ENCODE measurements around the gene SMAD9.

The SMAD9 gene

GRCh38 chr13:36801035-36801434, 119.0 kb downstream of the SMAD9 start:
- no peak for TF ChIP-seq ZNF274 (IDR thresholded peaks at IDR 0.05; ENCODE audit: low read depth, low read length)
- no peak overlapping the region for H3K4me3 ChIP-seq (ENCODE audit: low read length)

- no peak overlapping the region for H3K4me3 ChIP-seq (ENCODE audit: low read length)
- TF ChIP-seq ZNF274 (IDR thresholded peaks at IDR 0.05; ENCODE audit: low read depth, low read length) = no peak
Observed at GRCh38 chr13:36796052-36796451, 124.0 kb downstream of the SMAD9 start.

GRCh38 chr13:36795463-36795862, 124.6 kb downstream of the SMAD9 start:
- H3K4me3 ChIP-seq (ENCODE audit: low read length) = no peak overlapping the region
- no peak for TF ChIP-seq ZNF274 (IDR thresholded peaks at IDR 0.05; ENCODE audit: low read depth, low read length)
